ENCODE data around the gene MT1B.

- no peak for TF ChIP-seq CTCF (IDR thresholded peaks at IDR 0.05)
- no peak for TF ChIP-seq NFIC (IDR thresholded peaks at IDR 0.05; ENCODE audit: borderline replicate concordance)
- TF ChIP-seq PBX3 (IDR thresholded peaks at IDR 0.05), result no peak
- no peak for TF ChIP-seq REST (IDR thresholded peaks at IDR 0.05; ENCODE audit: low read depth, low read length)
- no peak for TF ChIP-seq JUND (IDR thresholded peaks at IDR 0.05)
- TF ChIP-seq TAF1 (IDR thresholded peaks at IDR 0.05; ENCODE audit: borderline replicate concordance, low read depth, low read length), result no peak
- TF ChIP-seq YY1 (IDR thresholded peaks at IDR 0.05; ENCODE audit: low read depth), result no peak
- TF ChIP-seq SMC3 (IDR thresholded peaks at IDR 0.05; ENCODE audit: low read depth, low read length), result no peak
- TF ChIP-seq TEAD4 (IDR thresholded peaks at IDR 0.05; ENCODE audit: borderline replicate concordance, insufficient read depth), result no peak
Observed at GRCh38 chr16:56616608-56617211, 35.0 kb upstream of the MT1B start.
